SK-N-SH (cell line): ENCODE results near the gene SARS2. TPM values are rescaled to one million over a fixed set of nuclear protein-coding genes. Genes with fewer than 3 reads are reported as not detected.

ENCODE experiments used
- CTCF ChIA-PET: fragments of 300-600, 350-600 bp; formaldehyde crosslinking; extraction: SDS; loops from one replicate; lab custom pipeline; 2021; lab: Yijun Ruan, JAX
- POLR2A ChIA-PET: fragments of 350-600 bp; sonication (Branson Sonifier 250); formaldehyde crosslinking; extraction: SDS; loops from one replicate; lab custom pipeline; 2020; ENCODE audit warnings: antibody characterized with exemption, inconsistent platforms; lab: Yijun Ruan, JAX
- DNase-seq: peaks from one replicate; pipeline ENCODE4 v3.0.0; 2012
- H2AFZ ChIP-seq: fragments of 200-600 bp; sonication (generic); 2 replicates; pipeline ENCODE4 v1.8.1; 2016; ENCODE audit warnings: antibody characterized with exemption, mild to moderate bottlenecking, low read depth
- H3F3A ChIP-seq: fragments of 200-600 bp; sonication (generic); replicated peaks from 2 replicates; pipeline ENCODE3; 2016; ENCODE audit warnings: antibody characterized with exemption, mild to moderate bottlenecking; ENCODE audit not compliant: insufficient read depth
- H3K27ac ChIP-seq, 2 experiments: fragments of 200-500 bp in 1 of 2; fragments of 200-600 bp in 1 of 2; sonication (Bioruptor generic) in 1 of 2; sonication (generic), shearing (Covaris generic) in 1 of 2; 2 replicates each; pipeline versions ENCODE4 v1.5.1 to v1.6.1; 2014 to 2016; ENCODE audit warnings: low read depth in 2 of 2, inconsistent platforms in 1 of 2, low read length in 1 of 2, mild to moderate bottlenecking in 1 of 2, mixed read lengths in 1 of 2
- H3K27me3 ChIP-seq: fragments of 200-600 bp; sonication (generic), shearing (Covaris generic); 2 replicates; pipeline ENCODE4 v1.6.1; 2016; ENCODE audit warnings: mixed run types; ENCODE audit not compliant: insufficient read depth
- H3K36me3 ChIP-seq, 2 experiments: fragments of 200-500 bp in 1 of 2; fragments of 200-600 bp in 1 of 2; sonication (Bioruptor generic) in 1 of 2; sonication (generic) in 1 of 2; replicated peaks in 1 of 2; 2 replicates each; pipeline versions ENCODE3 to v1.5.1; 2014 to 2016; ENCODE audit warnings: low read length in 1 of 2, mild to moderate bottlenecking in 1 of 2; ENCODE audit not compliant: insufficient read depth in 2 of 2, control insufficient read depth in 1 of 2
- H3K4me1 ChIP-seq, 2 experiments: fragments of 200-500 bp in 1 of 2; fragments of 200-600 bp in 1 of 2; sonication (Bioruptor generic) in 1 of 2; sonication (generic), shearing (Covaris generic) in 1 of 2; 2 replicates each; pipeline versions ENCODE4 v1.5.1 to v1.6.1; 2014 to 2016; ENCODE audit warnings: low read depth in 1 of 2, low read length in 1 of 2, mixed run types in 1 of 2; ENCODE audit not compliant: insufficient read depth in 2 of 2, control insufficient read depth in 1 of 2
- H3K4me2 ChIP-seq: fragments of 200-600 bp; sonication (generic), shearing (Covaris generic); 2 replicates; pipeline ENCODE4 v1.6.1; 2017; ENCODE audit warnings: mixed run types
- H3K4me3 ChIP-seq, 2 experiments: fragments of 200-500 bp in 1 of 2; fragments of 200-600 bp in 1 of 2; sonication (Bioruptor generic) in 1 of 2; sonication (generic), shearing (Covaris generic) in 1 of 2; 2 replicates each; pipeline versions ENCODE4 v1.5.1 to v1.8.1; 2014 to 2016; ENCODE audit warnings: low read depth in 2 of 2, inconsistent platforms in 1 of 2, low read length in 1 of 2, mild to moderate bottlenecking in 1 of 2, mixed read lengths in 1 of 2, moderate library complexity in 1 of 2
- H3K79me2 ChIP-seq: fragments of 200-600 bp; sonication (generic); 2 replicates; pipeline ENCODE4 v1.8.1; 2017; ENCODE audit warnings: mild to moderate bottlenecking; ENCODE audit not compliant: insufficient read depth
- H3K9ac ChIP-seq: fragments of 200-600 bp; sonication (generic); 2 replicates; pipeline ENCODE4 v1.6.1; 2017; ENCODE audit warnings: mixed run types
- H3K9me2 ChIP-seq: fragments of 200-600 bp; sonication (generic); 2 replicates; pipeline ENCODE4 v1.6.1; 2017; ENCODE audit warnings: mixed run types
- H3K9me3 ChIP-seq: fragments of 200-600 bp; sonication (generic); 2 replicates; pipeline ENCODE4 v1.6.1; 2017; ENCODE audit warnings: mixed run types, mild to moderate bottlenecking, moderate library complexity
- H4K20me1 ChIP-seq: fragments of 200-600 bp; sonication (generic); 2 replicates; pipeline ENCODE4 v1.6.1; 2017; ENCODE audit warnings: mild to moderate bottlenecking, mixed run types; ENCODE audit not compliant: insufficient read depth
- CHD2 ChIP-seq: fragments of 150-350 bp; IDR thresholded peaks from 2 replicates; pipeline ENCODE4 v1.6.1; 2018; ENCODE audit warnings: low read length; ENCODE audit not compliant: partially characterized antibody
- CTCF ChIP-seq: fragments of 200-600 bp; sonication (generic); IDR thresholded peaks from 2 replicates; pipeline ENCODE4 v1.6.1; 2017; ENCODE audit warnings: antibody characterized with exemption, mild to moderate bottlenecking, moderate library complexity
- ELF1 ChIP-seq: IDR thresholded peaks from 2 replicates; pipeline ENCODE4 v1.4.0; 2012
- EP300 ChIP-seq, 2 experiments: IDR thresholded peaks; 2 replicates each; pipeline versions ENCODE4 v1.4.0 to v1.6.1; 2012; ENCODE audit warnings: borderline replicate concordance in 1 of 2, low read depth in 1 of 2, low read length in 1 of 2
- EZH2phosphoT487 ChIP-seq: fragments of 200-600 bp; sonication (generic); IDR thresholded peaks from 2 replicates; pipeline ENCODE4 v1.6.1; 2017; ENCODE audit warnings: low read depth, mixed run types, mild to moderate bottlenecking, antibody characterized with exemption, moderate library complexity, borderline replicate concordance
- FOSL2 ChIP-seq: IDR thresholded peaks from 2 replicates; pipeline ENCODE4 v1.4.0; 2012; ENCODE audit warnings: low read depth, mild to moderate bottlenecking, moderate library complexity, borderline replicate concordance
- FOXJ3 ChIP-seq: sonication (generic); formaldehyde crosslinking; IDR thresholded peaks from 2 replicates; pipeline ENCODE4 v1.5.1; 2020; ENCODE audit warnings: mild to moderate bottlenecking, missing genetic modification reagents
- FOXM1 ChIP-seq: IDR thresholded peaks from 2 replicates; pipeline ENCODE4 v1.4.0; 2012; ENCODE audit warnings: low read depth, mild to moderate bottlenecking
- GABPA ChIP-seq: IDR thresholded peaks from 2 replicates; pipeline ENCODE4 v1.4.0; 2012; ENCODE audit warnings: low read depth, mild to moderate bottlenecking
- GATA2 ChIP-seq: sonication (generic); formaldehyde crosslinking; IDR thresholded peaks from 2 replicates; pipeline ENCODE4 v1.5.0; 2020; ENCODE audit warnings: mild to moderate bottlenecking, missing genetic modification reagents
- JUND ChIP-seq: IDR thresholded peaks from 2 replicates; pipeline ENCODE4 v1.4.0; 2012
- MEF2A ChIP-seq: IDR thresholded peaks from 2 replicates; pipeline ENCODE4 v1.4.0; 2012; ENCODE audit warnings: low read depth, borderline replicate concordance
- MXI1 ChIP-seq: IDR thresholded peaks from 2 replicates; pipeline ENCODE4 v1.6.1; 2012; ENCODE audit warnings: mild to moderate bottlenecking, low read depth, low read length, improper control_type of control experiment
- NFIC ChIP-seq: IDR thresholded peaks from 2 replicates; pipeline ENCODE4 v1.4.0; 2012; ENCODE audit warnings: borderline replicate concordance
- NRF1 ChIP-seq: IDR thresholded peaks from 2 replicates; pipeline ENCODE4 v1.6.1; 2012; ENCODE audit warnings: low read depth, mild to moderate bottlenecking, low read length
- RAD21 ChIP-seq: IDR thresholded peaks from 2 replicates; pipeline ENCODE4 v1.6.1; 2012; ENCODE audit warnings: mild to moderate bottlenecking, low read length
- RCOR1 ChIP-seq: fragments of 150-350 bp; IDR thresholded peaks from 2 replicates; pipeline ENCODE4 v1.6.1; 2017; ENCODE audit warnings: antibody characterized with exemption, low read length
- RFX5 ChIP-seq: IDR thresholded peaks from 2 replicates; pipeline ENCODE4 v1.6.1; 2012; ENCODE audit warnings: mild to moderate bottlenecking, improper control_type of control experiment, low read length
- SIN3A ChIP-seq: IDR thresholded peaks from 2 replicates; pipeline ENCODE4 v1.6.1; 2012; ENCODE audit warnings: low read depth, mild to moderate bottlenecking, low read length, moderate library complexity, borderline replicate concordance
- SMC3 ChIP-seq: IDR thresholded peaks from 2 replicates; pipeline ENCODE4 v1.6.1; 2012; ENCODE audit warnings: low read depth, low read length, improper control_type of control experiment
- TAF1 ChIP-seq: IDR thresholded peaks from 2 replicates; pipeline ENCODE4 v1.6.1; 2012; ENCODE audit warnings: low read depth, mild to moderate bottlenecking, low read length, moderate library complexity, borderline replicate concordance
- TCF12 ChIP-seq: IDR thresholded peaks from 2 replicates; pipeline ENCODE4 v1.4.0; 2012
- WGBS: methylation state at CpG from one replicate; pipeline ENCODE4 v1.1.6; 2017; ENCODE audit warnings: low lambda C conversion rate; 5-methylcytosine and 5-hydroxymethylcytosine counted together
- polyA plus RNA-seq, 3 experiments: library from polyadenylated mRNA; depleted of rRNA; stranded (reverse); fragments of >200 nt; gene quantifications; 2 replicates each; pipeline ENCODE4 v1.2.3, GENCODE V29; 2012
- TF ChIP-seq, protein P1 (sequence below): IDR thresholded peaks from 2 replicates; pipeline ENCODE4 v1.4.0; 2012; ENCODE audit warnings: low read depth, borderline replicate concordance
- TF ChIP-seq, protein P2 (sequence below): IDR thresholded peaks from 2 replicates; pipeline ENCODE4; 2012

SARS2 gene
- polyA plus RNA-seq, 1 of the 3 experiments (the other 2 are of a cell fraction) = 36.5 TPM

- POLR2A ChIA-PET = no interaction called here
- Histone ChIP-seq H3F3A (peaks cover 8% of the 10 kb centered on the region), H3K4me3 (no peak overlapping the region), H4K20me1 (no peaks in the 10 kb centered on the region), H3K79me2 (no peaks in the 10 kb centered on the region), H3K27me3 (no peaks in the 10 kb centered on the region), H3K4me2 (no peak overlapping the region), H3K9me3 (no peaks in the 10 kb centered on the region), H3K9ac (no peak overlapping the region), H3K9me2 (no peaks in the 10 kb centered on the region), H3K4me1 (peaks cover 0 to 7% of the 10 kb centered on the region in 2 experiments; a peak in 1 of 4 replicates), H3K27ac (no peak overlapping the region), H2AFZ (no peak overlapping the region), H3K36me3 (peaks cover 5 to 15% of the 10 kb centered on the region in 2 experiments)
- 87% methylated on average over 3 of the region's 3 CpGs for WGBS
- CTCF ChIA-PET = interaction anchor here (1.7 kb wide), 1 partner anchor 16 kb away, joined by 3 read pairs; no protein-coding TSS in a partner anchor
- TF ChIP-seq GABPA (no peak), SMC3 (no peak), TCF12 (no peak), TAF1 (no peak), RCOR1 (no peak), FOXJ3 (CRISPR knock-in tag) (no peak), ELF1 (no peak), RAD21 (no peak), NRF1 (no peak), RFX5 (no peak), NFIC (no peak), EP300 (IDR thresholded peaks at IDR 0.05; ENCODE audit: borderline replicate concordance in 1 of 2, low read depth in 1 of 2, low read length in 1 of 2) (no peak), JUND (no peak), CTCF (no peak), MXI1 (no peak), GATA2 (CRISPR knock-in tag) (no peak)
- TF ChIP-seq, protein P1, sequence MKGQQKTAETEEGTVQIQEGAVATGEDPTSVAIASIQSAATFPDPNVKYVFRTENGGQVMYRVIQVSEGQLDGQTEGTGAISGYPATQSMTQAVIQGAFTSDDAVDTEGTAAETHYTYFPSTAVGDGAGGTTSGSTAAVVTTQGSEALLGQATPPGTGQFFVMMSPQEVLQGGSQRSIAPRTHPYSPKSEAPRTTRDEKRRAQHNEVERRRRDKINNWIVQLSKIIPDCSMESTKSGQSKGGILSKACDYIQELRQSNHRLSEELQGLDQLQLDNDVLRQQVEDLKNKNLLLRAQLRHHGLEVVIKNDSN = no peak
- DNase-seq = no peak
Measured at GRCh38 chr19:38945562-38946228, 15.1 kb upstream of the SARS2 start.

DNA sequence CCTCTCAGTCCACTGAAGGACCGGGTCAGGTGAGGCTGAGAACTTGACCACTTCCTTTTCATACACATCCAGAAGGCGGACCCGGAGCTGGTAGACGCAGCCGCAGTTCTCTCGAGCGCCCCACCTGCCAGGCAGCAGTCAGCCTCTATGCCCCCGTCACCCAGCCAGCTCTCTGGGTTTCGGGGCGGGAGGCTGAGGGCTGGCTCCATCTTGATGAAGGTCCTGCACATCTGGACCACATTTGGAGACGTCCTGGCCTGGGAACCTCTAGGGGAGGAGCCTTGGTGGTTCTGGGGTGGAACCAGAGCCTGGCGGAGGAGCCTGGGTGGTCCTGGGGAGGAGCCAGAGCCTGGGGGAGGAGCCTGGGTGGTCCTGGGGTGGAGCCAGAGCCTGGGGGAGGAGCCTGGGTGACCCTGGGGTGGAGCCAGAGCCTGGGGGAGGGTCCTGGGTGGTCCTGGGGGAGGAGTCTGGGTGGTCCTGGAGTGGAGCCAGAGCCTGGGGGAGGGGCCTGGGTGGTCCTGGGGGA, 14.5 kb upstream of the SARS2 start:
- Histone ChIP-seq H3F3A (peaks cover 8% of the 10 kb centered on the region), H3K36me3 (peaks cover 5 to 15% of the 10 kb centered on the region in 2 experiments), H3K27me3 (no peaks in the 10 kb centered on the region), H3K79me2 (no peaks in the 10 kb centered on the region), H3K4me1 (peaks cover 0 to 8% of the 10 kb centered on the region in 2 experiments; a peak in 1 of 4 replicates), H3K9me3 (no peaks in the 10 kb centered on the region), H3K27ac (no peak overlapping the region), H3K9ac (no peak overlapping the region), H4K20me1 (no peaks in the 10 kb centered on the region), H2AFZ (no peak overlapping the region), H3K9me2 (no peaks in the 10 kb centered on the region), H3K4me3 (no peak overlapping the region), H3K4me2 (no peak overlapping the region)
- DNase-seq = peak; percentile 65
- CTCF ChIA-PET = no interaction called here
- TF ChIP-seq MEF2A (no peak), GATA2 (CRISPR knock-in tag) (no peak), CTCF (no peak), FOXM1 (no peak), MXI1 (no peak), RAD21 (no peak), FOSL2 (no peak), CHD2 (no peak), EP300 (IDR thresholded peaks at IDR 0.05; ENCODE audit: borderline replicate concordance in 1 of 2, low read depth in 1 of 2, low read length in 1 of 2) (no peak), EZH2phosphoT487 (no peak), JUND (no peak), SIN3A (no peak), FOXJ3 (CRISPR knock-in tag) (no peak)
- TF ChIP-seq, protein P2, sequence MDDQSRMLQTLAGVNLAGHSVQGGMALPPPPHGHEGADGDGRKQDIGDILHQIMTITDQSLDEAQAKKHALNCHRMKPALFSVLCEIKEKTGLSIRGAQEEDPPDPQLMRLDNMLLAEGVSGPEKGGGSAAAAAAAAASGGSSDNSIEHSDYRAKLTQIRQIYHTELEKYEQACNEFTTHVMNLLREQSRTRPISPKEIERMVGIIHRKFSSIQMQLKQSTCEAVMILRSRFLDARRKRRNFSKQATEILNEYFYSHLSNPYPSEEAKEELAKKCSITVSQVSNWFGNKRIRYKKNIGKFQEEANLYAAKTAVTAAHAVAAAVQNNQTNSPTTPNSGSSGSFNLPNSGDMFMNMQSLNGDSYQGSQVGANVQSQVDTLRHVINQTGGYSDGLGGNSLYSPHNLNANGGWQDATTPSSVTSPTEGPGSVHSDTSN = no peak
- POLR2A ChIA-PET = no interaction called here
- WGBS = 93% methylated on average over 7 of the region's 12 CpGs
